ENCODE data around the gene NID2.

DNA sequence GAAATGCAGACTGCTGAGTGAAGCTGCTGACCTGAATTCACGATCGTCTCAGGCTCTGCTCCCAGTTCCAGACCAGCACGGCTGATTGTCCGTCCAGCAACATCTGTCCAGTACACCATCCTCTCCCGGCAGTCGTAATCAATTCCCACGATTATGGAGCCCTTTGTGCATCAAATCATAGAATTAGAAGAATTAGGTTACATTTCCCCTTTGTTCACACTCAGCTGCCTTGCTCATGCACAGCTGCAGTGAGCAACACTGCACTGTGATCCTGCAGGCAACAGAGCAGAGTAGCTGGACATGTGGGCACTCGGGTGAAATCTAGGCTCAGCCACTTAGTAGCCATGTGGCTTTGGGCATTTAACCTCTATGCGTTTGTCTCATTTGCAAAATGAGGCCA lies 57.3 kb downstream of the NID2 start:
- TF ChIP-seq, protein P1, sequence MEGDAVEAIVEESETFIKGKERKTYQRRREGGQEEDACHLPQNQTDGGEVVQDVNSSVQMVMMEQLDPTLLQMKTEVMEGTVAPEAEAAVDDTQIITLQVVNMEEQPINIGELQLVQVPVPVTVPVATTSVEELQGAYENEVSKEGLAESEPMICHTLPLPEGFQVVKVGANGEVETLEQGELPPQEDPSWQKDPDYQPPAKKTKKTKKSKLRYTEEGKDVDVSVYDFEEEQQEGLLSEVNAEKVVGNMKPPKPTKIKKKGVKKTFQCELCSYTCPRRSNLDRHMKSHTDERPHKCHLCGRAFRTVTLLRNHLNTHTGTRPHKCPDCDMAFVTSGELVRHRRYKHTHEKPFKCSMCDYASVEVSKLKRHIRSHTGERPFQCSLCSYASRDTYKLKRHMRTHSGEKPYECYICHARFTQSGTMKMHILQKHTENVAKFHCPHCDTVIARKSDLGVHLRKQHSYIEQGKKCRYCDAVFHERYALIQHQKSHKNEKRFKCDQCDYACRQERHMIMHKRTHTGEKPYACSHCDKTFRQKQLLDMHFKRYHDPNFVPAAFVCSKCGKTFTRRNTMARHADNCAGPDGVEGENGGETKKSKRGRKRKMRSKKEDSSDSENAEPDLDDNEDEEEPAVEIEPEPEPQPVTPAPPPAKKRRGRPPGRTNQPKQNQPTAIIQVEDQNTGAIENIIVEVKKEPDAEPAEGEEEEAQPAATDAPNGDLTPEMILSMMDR (conservative IDR thresholded peaks at IDR 0.05; ENCODE audit: low read depth, low read length), result no peak
- no peak for TF ChIP-seq EZH2 (IDR thresholded peaks at IDR 0.05; ENCODE audit: borderline replicate concordance, low read depth, low read length, poor library complexity, severe bottlenecking)

Data from A673 (cell line).